ENCODE results near the gene TXNL1.
"Not testable (repeated sequence)": the region's sequence is repeated elsewhere in the genome, so short reads cannot be mapped to it uniquely, and the experiment has no call there.

TXNL1 gene

DNA sequence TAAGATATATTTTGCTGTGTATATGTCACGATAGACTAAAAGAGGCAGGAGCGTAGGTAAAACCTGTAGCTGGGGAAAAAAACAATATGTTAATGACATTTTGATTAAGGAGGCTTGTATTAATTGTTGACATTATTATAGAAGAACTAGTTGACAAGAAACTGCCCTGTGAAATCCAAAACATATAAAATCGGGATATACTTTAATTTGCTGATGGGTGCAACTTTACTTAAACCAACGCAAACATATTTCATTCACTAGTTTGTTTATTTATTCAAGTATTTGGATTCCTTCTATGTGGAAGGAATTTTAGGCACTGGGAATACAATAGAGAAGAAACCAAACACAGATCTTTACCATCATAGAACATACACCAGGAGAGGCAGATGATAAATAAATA lies 20.7 kb upstream of the TXNL1 start:
- no peak overlapping the region for H3K4me3 ChIP-seq (ENCODE audit: low read length)
- H3K36me3 ChIP-seq (ENCODE audit: control insufficient read depth, insufficient read depth, low read length, severe bottlenecking), result no peaks in the 10 kb centered on the region
- H3K9me3 ChIP-seq (ENCODE audit: control insufficient read depth, low read length), result no peaks in the 10 kb centered on the region
- no peak overlapping the region for H3K9ac ChIP-seq (ENCODE audit: low read length)
- no peaks in the 10 kb centered on the region for H3K4me1 ChIP-seq (ENCODE audit: control insufficient read depth, insufficient read depth, low read length)
- DNase-seq (ENCODE audit: low read depth), result no peak
- no peaks in the 10 kb centered on the region for H3K27me3 ChIP-seq (replicated peaks; ENCODE audit: control insufficient read depth, insufficient read depth, low read length)

DNA sequence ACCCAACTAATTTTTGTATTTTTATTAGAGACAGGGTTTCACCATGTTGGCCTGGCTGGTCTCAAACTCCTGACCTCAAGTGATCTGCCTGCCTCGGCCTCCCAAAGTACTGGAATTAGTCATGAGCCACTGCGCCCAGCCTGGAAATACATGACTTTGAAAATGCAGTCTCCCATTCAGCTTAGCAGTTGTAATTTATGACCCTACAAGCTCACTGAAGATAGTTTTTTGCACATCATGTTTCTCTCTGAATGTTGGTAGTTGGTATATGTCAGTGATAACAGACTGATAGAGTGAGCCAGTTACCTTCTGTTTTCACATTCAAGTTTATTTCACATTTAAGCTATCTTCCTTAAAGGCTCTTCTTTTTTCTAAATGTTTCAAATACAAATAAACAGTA lies 19.9 kb upstream of the TXNL1 start:
- Histone ChIP-seq H3K9me3 (ENCODE audit: control insufficient read depth, low read length) (no peaks in the 10 kb centered on the region), H3K4me3 (ENCODE audit: low read length) (no peak overlapping the region), H3K4me1 (ENCODE audit: control insufficient read depth, insufficient read depth, low read length) (no peaks in the 10 kb centered on the region), H3K36me3 (ENCODE audit: control insufficient read depth, insufficient read depth, low read length, severe bottlenecking) (no peaks in the 10 kb centered on the region), H3K27me3 (replicated peaks; ENCODE audit: control insufficient read depth, insufficient read depth, low read length) (no peaks in the 10 kb centered on the region), H3K9ac (ENCODE audit: low read length) (no peak overlapping the region)
- no peak for DNase-seq (ENCODE audit: low read depth)

DNA sequence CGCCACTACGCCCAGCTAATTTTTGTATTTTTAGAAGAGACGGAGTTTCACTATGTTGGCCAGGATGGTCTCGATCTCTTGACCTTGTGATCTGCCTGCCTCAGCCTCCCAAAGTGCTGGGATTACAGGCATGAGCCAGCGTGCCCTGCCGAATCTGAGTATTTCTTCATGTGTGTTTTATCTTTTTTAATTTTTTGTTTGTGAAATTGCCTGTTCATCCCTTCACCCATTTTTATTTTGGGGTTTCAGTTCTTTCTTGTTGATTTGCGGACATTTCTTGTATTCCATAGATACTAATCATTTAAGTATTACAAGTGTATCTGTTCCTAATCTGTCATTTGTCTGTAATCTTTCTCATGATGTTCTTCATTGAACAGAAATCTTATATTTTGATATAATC lies 15.9 kb upstream of the TXNL1 start:
- not testable (repeated sequence) for H3K4me1 ChIP-seq (ENCODE audit: control insufficient read depth, insufficient read depth, low read length); H3K36me3 ChIP-seq (ENCODE audit: control insufficient read depth, insufficient read depth, low read length, severe bottlenecking); H3K27me3 ChIP-seq (replicated peaks; ENCODE audit: control insufficient read depth, insufficient read depth, low read length); H3K9me3 ChIP-seq (ENCODE audit: control insufficient read depth, low read length); DNase-seq (ENCODE audit: low read depth); H3K4me3 ChIP-seq (ENCODE audit: low read length); H3K9ac ChIP-seq (ENCODE audit: low read length)

DNA sequence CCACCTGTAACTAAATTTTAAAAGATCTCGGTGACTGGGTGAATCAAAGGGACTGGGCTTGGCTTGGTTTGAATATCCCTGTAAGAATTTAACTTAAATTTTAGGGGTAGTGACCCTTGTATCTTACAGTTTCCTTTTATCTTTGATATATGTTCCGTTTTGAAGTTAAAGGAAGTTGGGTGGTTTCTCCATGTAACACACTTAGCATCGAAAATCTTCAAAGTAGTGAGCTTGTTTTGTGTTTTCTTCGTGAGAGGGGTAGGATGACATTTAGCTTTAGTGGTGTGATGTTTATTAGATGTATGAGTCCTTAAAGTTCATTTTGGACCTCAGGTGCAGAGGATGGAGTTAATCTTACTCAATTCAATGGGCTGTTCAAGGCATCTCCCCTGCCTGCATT lies 14.4 kb upstream of the TXNL1 start:
- Histone ChIP-seq H3K36me3 (ENCODE audit: control insufficient read depth, insufficient read depth, low read length, severe bottlenecking) (no peaks in the 10 kb centered on the region), H3K4me1 (ENCODE audit: control insufficient read depth, insufficient read depth, low read length) (peaks cover 8% of the 10 kb centered on the region), H3K9me3 (ENCODE audit: control insufficient read depth, low read length) (no peaks in the 10 kb centered on the region), H3K4me3 (ENCODE audit: low read length) (peak overlapping the region; percentile 96), H3K9ac (ENCODE audit: low read length) (peak overlapping the region; percentile 92), H3K27me3 (replicated peaks; ENCODE audit: control insufficient read depth, insufficient read depth, low read length) (no peaks in the 10 kb centered on the region)
- no peak for DNase-seq (ENCODE audit: low read depth)

DNA sequence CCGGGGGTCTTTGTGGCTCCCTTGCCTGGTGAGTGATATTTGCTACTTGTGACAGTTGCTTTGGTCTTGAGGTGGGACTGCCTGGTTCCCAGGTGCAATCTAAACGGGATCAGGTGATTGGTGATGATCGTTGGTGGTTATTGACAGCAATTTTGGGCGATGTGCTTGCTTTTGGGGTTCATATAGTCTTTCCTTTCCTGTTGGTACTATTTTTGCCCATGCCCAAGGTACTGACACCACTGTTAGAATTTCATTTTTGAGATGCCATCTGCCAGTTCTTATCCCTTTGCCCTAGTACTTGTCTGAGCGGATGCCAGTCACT lies 13.3 kb upstream of the TXNL1 start:
- Histone ChIP-seq H3K27me3 (replicated peaks; ENCODE audit: control insufficient read depth, insufficient read depth, low read length) (no peaks in the 10 kb centered on the region), H3K4me1 (ENCODE audit: control insufficient read depth, insufficient read depth, low read length) (peaks cover 8% of the 10 kb centered on the region), H3K36me3 (ENCODE audit: control insufficient read depth, insufficient read depth, low read length, severe bottlenecking) (no peaks in the 10 kb centered on the region), H3K4me3 (ENCODE audit: low read length) (peak overlapping the region; percentile 96), H3K9ac (ENCODE audit: low read length) (peak overlapping the region; percentile 92), H3K9me3 (ENCODE audit: control insufficient read depth, low read length) (no peaks in the 10 kb centered on the region)
- no peak for DNase-seq (ENCODE audit: low read depth)

DNA sequence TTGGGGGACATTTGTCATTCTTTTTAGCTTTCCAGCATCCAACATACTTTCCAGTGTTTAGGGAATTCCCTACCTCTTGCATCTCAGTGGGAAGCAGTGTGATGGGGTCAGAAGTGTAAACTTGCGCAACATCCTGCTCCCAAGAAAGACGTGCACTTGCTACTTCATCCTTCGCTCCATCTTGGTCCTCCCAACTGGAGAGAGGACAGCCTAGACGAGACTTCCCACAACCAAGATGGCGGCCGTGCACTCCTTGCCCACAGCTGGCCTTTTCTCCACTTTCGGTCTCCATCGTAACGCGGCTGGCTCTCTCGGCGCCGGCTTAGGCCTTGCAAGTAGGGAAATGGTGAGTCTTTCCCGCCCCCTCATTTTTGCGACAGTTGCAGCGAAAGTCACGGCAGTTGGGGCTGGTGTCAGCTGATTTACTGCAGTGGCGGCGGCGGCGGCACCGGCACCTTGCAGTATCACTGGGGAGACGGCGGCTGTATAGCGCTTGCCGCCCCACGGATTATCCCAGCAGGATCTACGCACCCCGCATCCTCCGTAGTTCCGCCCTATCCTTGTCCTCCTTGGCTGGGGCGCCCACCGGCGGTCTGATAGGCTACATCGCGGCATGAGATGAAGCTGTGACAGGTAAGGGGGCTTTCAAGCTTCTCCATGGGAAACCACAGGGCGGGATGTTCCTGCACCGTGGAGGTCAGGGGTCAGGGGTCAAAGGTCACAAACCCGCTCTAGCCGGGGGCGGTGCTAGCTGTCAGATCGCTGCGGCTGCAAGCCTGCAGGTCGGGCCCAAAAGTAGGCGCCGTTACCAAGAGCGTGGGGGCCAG lies 12.8 kb upstream of the TXNL1 start, which contains the start of gene WDR7:
Gene WDR7 (plus strand): TSS at position 416 of the 827 bp plus-strand sequence. CDS start 21,157 bp downstream, outside the sequence.
- Histone ChIP-seq H3K36me3 (ENCODE audit: control insufficient read depth, insufficient read depth, low read length, severe bottlenecking) (no peaks in the 10 kb centered on the region), H3K4me1 (ENCODE audit: control insufficient read depth, insufficient read depth, low read length) (peaks cover 8% of the 10 kb centered on the region), H3K9ac (ENCODE audit: low read length) (peak within 1 kb of the TSS; percentile 92), H3K9me3 (ENCODE audit: control insufficient read depth, low read length) (no peaks in the 10 kb centered on the region), H3K4me3 (ENCODE audit: low read length) (peak within 1 kb of the TSS; percentile 96), H3K27me3 (replicated peaks; ENCODE audit: control insufficient read depth, insufficient read depth, low read length) (no peaks in the 10 kb centered on the region)
- peak; percentile 98 for DNase-seq (ENCODE audit: low read depth)

DNA sequence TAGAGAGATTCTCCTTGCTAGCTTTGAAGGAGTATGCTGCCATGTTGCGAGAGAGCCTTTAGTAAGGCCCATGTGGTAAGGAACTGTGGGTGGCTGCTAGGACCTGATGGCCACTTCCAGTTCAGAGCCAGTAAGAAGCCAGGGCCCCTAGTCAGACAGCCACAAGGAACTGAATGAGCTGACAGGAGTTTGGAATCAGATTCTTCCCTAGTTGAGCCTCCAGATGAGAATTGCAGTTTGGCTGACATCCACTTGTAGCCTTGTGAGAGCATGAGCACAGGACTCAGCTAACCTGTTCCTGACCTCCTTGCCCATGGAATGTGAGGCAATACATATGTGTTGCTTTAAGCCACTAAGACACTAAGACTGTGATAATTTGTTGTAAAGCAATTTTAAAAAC lies 11.6 kb upstream of the TXNL1 start:
- H3K9ac ChIP-seq (ENCODE audit: low read length), result no peak overlapping the region
- no peaks in the 10 kb centered on the region for H3K9me3 ChIP-seq (ENCODE audit: control insufficient read depth, low read length)
- no peaks in the 10 kb centered on the region for H3K36me3 ChIP-seq (ENCODE audit: control insufficient read depth, insufficient read depth, low read length, severe bottlenecking)
- H3K27me3 ChIP-seq (replicated peaks; ENCODE audit: control insufficient read depth, insufficient read depth, low read length), result no peaks in the 10 kb centered on the region
- H3K4me1 ChIP-seq (ENCODE audit: control insufficient read depth, insufficient read depth, low read length), result peaks cover 8% of the 10 kb centered on the region
- DNase-seq (ENCODE audit: low read depth), result no peak
- no peak overlapping the region for H3K4me3 ChIP-seq (ENCODE audit: low read length)

DNA sequence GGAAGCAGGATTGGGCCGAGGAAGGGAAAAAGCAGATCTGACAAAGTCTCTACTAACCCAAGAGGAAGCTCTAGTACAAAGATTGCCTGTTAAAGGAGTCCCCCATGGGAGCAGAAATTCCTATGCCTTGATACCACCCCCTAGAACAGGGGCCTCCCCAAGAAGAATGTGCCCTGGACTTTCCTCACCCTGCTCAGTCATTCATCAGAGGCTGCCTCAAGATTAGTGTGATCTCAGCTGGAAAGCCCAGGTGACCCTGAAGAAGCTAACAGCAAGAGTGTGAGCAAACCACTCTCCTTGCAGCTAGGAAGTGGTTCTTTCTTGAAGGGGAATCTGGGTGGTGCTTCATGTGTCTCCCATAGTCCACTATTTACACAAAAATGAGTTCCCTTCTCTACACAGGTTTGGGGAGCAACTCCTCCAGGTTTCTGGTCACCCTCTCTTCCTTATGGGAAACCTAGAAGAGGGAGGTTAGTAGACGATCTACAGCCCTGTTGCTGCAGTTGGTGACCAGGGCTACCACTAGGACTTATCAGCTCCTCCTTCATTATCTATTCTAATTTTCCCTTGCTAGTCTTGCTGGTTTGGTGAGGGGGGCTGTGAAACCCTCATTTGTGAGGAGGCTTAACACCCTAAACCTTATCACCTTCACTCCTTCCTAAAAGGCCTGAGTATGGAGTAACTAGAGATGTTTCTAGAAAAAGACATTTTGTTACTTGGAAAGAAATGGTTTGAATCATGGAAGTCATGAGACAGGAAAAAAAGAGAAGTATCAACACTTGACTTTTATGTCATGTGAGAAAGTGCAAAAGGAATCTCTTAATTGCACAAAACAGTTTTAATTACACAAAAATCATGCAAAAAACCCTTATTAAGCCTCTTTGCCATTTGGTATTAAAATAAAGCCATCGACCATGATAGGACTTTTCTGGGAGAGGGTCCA lies 9.8 kb upstream of the TXNL1 start:
- H3K27me3 ChIP-seq (replicated peaks; ENCODE audit: control insufficient read depth, insufficient read depth, low read length), result no peaks in the 10 kb centered on the region
- H3K9ac ChIP-seq (ENCODE audit: low read length), result no peak overlapping the region
- peaks cover 8% of the 10 kb centered on the region for H3K4me1 ChIP-seq (ENCODE audit: control insufficient read depth, insufficient read depth, low read length)
- DNase-seq (ENCODE audit: low read depth), result no peak
- no peaks in the 10 kb centered on the region for H3K36me3 ChIP-seq (ENCODE audit: control insufficient read depth, insufficient read depth, low read length, severe bottlenecking)
- H3K9me3 ChIP-seq (ENCODE audit: control insufficient read depth, low read length), result no peaks in the 10 kb centered on the region
- H3K4me3 ChIP-seq (ENCODE audit: low read length), result no peak overlapping the region

DNA sequence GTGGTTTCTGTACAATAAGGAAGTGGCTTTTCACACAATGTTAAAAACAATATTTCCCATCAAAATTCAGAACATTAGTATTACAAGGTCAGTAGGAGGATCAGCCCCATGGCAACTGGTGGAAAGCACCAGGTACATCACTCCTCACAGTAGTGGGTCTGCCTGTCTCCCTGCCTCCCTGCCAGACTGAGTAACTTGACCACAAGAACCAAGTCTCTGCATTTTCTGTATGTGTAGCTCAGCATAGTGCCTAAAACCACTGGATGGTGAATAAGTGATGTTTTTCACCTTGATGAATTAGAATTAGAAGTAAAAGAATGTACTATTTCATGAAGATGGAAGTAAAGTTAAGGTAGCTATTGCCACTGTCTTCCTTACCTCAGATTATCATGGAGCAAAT lies 8.7 kb upstream of the TXNL1 start:
- Histone ChIP-seq H3K4me3 (ENCODE audit: low read length) (no peak overlapping the region), H3K9ac (ENCODE audit: low read length) (no peak overlapping the region), H3K4me1 (ENCODE audit: control insufficient read depth, insufficient read depth, low read length) (peaks cover 3% of the 10 kb centered on the region), H3K27me3 (replicated peaks; ENCODE audit: control insufficient read depth, insufficient read depth, low read length) (no peaks in the 10 kb centered on the region), H3K9me3 (ENCODE audit: control insufficient read depth, low read length) (no peaks in the 10 kb centered on the region), H3K36me3 (ENCODE audit: control insufficient read depth, insufficient read depth, low read length, severe bottlenecking) (no peaks in the 10 kb centered on the region)
- DNase-seq (ENCODE audit: low read depth), result no peak

DNA sequence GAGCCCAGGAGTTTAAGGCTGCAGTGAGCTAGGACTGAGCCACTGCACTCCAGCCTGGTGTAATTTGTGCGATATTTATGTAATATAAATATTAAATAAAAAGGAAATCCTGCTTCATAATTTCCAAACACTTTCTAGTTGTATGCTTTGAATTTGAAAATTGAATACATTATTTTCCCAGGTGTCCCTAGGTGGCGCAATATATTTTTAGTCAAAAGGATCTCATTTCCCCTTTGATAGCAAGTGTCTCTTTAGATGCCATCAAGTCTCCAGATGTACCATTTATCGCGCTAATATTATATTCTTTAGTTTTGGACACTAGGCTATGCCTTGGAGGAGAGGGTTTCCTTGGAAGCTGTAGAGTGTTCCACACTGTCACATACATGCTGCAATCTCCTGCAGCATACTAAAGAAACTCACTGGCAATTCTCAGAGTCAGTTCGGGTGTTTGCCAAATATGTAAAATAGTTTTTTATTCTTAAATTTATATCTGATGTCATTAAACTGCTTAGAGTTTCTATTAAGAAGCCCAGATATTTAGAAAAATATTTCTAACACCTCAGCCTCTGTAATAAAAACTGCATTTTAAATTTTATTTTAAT lies 7.1 kb upstream of the TXNL1 start:
- H3K27me3 ChIP-seq (replicated peaks; ENCODE audit: control insufficient read depth, insufficient read depth, low read length), result no peaks in the 10 kb centered on the region
- no peaks in the 10 kb centered on the region for H3K4me1 ChIP-seq (ENCODE audit: control insufficient read depth, insufficient read depth, low read length)
- H3K4me3 ChIP-seq (ENCODE audit: low read length), result no peak overlapping the region
- H3K9me3 ChIP-seq (ENCODE audit: control insufficient read depth, low read length), result no peaks in the 10 kb centered on the region
- no peak overlapping the region for H3K9ac ChIP-seq (ENCODE audit: low read length)
- no peaks in the 10 kb centered on the region for H3K36me3 ChIP-seq (ENCODE audit: control insufficient read depth, insufficient read depth, low read length, severe bottlenecking)
- peak; percentile 53 for DNase-seq (ENCODE audit: low read depth)

DNA sequence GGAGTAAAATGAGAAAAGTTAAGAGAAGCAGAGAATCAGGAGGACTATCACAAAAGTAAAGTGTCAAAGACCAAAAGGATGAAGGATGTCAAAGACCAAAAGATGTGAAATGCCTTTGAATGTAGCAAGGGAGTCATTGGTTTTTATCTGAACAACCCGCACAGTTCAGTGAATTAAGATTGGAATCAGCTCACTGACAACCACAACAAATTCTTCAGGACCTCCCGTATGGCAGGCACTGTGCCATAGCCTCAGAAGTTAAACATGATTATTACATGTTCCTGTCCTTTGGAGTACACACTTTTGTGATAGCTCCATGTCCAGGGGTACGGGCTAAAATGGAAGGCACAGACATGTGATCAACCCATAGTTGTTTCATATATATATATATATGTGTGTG lies 5.0 kb upstream of the TXNL1 start:
- Histone ChIP-seq H3K27me3 (replicated peaks; ENCODE audit: control insufficient read depth, insufficient read depth, low read length) (no peaks in the 10 kb centered on the region), H3K4me3 (ENCODE audit: low read length) (no peak overlapping the region), H3K36me3 (ENCODE audit: control insufficient read depth, insufficient read depth, low read length, severe bottlenecking) (no peaks in the 10 kb centered on the region), H3K9me3 (ENCODE audit: control insufficient read depth, low read length) (no peaks in the 10 kb centered on the region), H3K9ac (ENCODE audit: low read length) (no peak overlapping the region), H3K4me1 (ENCODE audit: control insufficient read depth, insufficient read depth, low read length) (peaks cover 5% of the 10 kb centered on the region)
- no peak for DNase-seq (ENCODE audit: low read depth)

All from adipocyte (in vitro differentiated cells).